GM12875 (cell line): ENCODE results near the gene ANKK1.
A peak's percentile ranks its signal among the peaks of the same experiment; 100 is the strongest.

ENCODE experiments used
- H3K4me3 ChIP-seq: one replicate; pipeline ENCODE4 v1.5.1; 2011; ENCODE audit warnings: low read depth, low read length, control low read depth
- TF ChIP-seq, protein P1 (sequence below): IDR thresholded peaks from 2 replicates; pipeline ENCODE4 v1.5.1; 2011; ENCODE audit warnings: low read depth, mild to moderate bottlenecking, control low read depth, inconsistent platforms, low read length, moderate library complexity, borderline replicate concordance; ENCODE audit not compliant: insufficient read depth

ANKK1 gene

DNA sequence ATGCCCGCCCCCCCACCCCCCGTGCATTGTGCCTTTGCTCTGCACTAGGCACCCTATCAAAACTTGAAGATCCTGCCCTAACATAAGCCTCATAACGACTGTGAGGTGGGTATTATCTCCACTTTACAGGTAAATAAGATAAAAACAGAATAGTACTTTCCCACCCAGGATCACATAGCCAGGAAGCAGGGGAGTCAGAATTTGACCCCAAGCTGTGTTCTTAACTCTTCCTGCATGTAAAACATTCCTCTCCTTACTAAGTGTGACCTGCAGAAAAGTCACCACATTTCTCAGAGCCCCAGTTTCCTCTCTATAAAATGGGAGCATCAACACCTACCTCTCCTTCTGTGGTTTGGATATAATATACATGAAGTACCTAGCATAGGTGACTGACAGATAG, 18.2 kb upstream of the ANKK1 start:
- TF ChIP-seq, protein P1, sequence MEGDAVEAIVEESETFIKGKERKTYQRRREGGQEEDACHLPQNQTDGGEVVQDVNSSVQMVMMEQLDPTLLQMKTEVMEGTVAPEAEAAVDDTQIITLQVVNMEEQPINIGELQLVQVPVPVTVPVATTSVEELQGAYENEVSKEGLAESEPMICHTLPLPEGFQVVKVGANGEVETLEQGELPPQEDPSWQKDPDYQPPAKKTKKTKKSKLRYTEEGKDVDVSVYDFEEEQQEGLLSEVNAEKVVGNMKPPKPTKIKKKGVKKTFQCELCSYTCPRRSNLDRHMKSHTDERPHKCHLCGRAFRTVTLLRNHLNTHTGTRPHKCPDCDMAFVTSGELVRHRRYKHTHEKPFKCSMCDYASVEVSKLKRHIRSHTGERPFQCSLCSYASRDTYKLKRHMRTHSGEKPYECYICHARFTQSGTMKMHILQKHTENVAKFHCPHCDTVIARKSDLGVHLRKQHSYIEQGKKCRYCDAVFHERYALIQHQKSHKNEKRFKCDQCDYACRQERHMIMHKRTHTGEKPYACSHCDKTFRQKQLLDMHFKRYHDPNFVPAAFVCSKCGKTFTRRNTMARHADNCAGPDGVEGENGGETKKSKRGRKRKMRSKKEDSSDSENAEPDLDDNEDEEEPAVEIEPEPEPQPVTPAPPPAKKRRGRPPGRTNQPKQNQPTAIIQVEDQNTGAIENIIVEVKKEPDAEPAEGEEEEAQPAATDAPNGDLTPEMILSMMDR, result no peak
- no peak overlapping the region for H3K4me3 ChIP-seq

DNA sequence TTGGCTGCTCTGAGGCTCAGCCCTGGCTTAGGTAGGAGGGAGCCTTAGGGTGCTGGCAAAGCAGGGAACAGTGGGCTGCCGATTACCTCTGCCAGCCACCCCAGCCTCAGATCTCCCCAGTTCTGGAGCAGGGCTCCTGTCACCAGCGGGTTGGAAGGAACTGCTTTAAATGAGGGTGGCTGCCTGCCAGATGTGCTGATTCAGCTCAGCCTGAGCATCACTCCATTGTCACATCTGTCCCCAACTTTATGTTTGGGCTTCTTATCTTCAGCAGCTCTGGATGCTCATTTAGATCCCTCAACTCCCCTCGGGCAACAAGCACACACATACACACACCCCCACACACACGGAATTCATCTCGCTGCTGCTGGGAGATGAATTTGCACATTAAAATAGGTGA, 16.9 kb upstream of the ANKK1 start:
- no peak overlapping the region for H3K4me3 ChIP-seq
- TF ChIP-seq, protein P1, result no peak

DNA sequence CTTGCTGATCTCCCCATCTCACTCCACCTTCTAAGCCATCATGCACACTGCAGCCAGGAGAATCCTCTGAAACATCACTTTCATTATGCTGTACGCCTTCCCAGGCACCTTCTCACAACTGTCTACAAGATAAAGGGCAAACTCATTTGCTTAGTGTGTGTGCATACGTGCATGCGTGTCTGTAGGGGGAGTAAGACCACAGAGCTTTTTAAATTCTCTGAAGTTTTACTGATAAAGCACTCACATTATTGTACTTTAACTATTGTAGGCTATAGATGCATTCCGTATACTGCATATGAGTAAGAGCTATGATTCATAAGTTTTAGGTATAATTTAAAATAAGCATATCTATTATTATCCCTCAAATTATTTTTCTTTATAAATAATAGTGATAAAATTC, 15.3 kb upstream of the ANKK1 start:
- no peak overlapping the region for H3K4me3 ChIP-seq
- TF ChIP-seq, protein P1, result peak; percentile 9; the same call in 1 of the 2 replicates

DNA sequence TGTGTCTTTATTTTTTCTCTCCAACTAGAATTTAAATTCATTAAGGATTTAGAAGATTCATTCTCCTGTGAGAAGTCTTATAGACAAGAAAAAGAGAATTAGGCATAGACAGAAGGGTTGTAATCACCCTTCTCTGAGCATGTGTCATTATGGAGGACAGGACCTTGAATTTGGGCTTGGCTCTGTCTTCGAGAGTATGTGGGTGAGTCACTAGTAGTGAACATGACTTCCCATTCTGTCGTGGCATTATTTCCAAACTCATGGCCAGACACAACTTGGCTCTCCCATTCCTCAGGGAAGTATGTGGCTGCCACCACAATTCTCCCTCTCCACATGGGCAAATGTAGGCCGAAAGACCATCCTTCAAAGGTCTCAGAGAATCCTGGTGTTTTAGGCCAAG, 14.3 kb upstream of the ANKK1 start:
- no peak overlapping the region for H3K4me3 ChIP-seq
- TF ChIP-seq, protein P1, result no peak

DNA sequence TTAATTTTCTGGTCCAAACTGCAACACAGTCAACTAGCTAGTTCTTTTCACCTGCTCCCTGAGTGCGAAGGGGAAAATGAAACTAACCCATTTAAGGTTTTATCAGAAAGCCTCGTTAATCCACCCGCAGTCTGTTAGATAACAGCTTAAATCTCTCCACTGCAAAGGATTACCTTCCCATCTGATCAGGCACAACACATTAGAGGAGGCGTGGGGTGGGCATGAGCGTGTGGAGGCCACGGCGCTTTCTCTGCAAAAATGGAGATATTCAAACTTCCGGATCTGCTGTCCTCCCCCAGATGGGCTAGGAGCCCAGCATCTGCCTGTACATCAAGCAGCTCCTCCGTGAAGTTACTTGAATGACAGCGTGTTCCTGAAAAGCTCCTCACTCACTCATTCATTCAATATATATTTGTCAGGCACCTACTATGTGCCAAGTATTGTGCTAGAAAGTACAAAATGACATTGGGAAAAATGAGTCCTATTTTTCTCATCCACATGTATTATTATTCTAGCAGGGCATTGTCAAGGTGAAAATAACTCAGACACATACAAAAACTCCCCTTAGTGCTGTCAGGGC, 13.5 kb upstream of the ANKK1 start:
- H3K4me3 ChIP-seq, result no peak overlapping the region
- TF ChIP-seq, protein P1, result no peak

DNA sequence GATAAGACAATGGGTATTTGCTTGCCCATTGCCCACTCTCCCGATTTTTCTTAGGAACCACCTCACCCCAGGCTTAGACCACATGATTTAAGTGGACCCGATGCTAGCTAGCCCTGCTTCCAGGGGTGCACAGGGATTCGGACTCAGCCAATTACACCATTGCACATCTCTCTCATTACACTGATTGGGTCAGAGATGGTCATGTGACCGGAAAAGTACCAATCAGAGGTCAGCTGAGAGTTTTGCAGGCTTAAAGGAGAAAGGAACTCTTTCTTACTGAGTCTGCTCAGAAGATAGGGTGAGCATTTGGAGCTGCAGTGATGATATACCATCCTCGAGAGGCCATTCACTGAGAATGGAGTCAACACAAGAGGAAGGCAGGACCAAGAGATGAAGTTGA, 12.2 kb upstream of the ANKK1 start:
- TF ChIP-seq, protein P1, result no peak
- no peak overlapping the region for H3K4me3 ChIP-seq

DNA sequence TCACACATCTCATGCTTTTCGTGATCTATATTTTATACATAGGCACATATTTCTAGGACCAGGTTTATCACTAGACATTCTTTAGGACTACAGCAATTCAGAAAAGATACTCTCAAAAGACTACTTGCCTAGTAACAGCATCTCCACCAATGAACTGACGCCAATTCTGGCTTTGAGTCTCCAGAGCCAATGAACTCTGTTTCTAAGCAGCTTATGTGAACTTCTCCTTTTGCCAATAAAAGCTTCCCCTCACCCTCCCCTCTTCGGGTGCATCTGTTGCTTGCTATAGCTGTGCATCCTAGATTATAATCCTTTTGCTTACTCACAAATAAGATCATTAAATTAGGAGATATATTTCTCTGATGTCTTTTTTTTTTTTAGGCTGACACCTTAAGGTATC, 11.4 kb upstream of the ANKK1 start:
- TF ChIP-seq, protein P1, result no peak
- no peak overlapping the region for H3K4me3 ChIP-seq
